GM21576 (cell line): ENCODE measurements around the gene MICU1.
"Not testable (repeated sequence)": the region's sequence is repeated elsewhere in the genome, so short reads cannot be mapped to it uniquely, and the experiment has no call there.

Experiments
- ATAC-seq: cut with Tn5 transposase; IDR thresholded peaks from one replicate; pipeline ENCODE4 v1.9.1; 2021; ENCODE audit warnings: mild to moderate bottlenecking, moderate library complexity; ENCODE audit not compliant: unreplicated experiment

MICU1 gene

DNA sequence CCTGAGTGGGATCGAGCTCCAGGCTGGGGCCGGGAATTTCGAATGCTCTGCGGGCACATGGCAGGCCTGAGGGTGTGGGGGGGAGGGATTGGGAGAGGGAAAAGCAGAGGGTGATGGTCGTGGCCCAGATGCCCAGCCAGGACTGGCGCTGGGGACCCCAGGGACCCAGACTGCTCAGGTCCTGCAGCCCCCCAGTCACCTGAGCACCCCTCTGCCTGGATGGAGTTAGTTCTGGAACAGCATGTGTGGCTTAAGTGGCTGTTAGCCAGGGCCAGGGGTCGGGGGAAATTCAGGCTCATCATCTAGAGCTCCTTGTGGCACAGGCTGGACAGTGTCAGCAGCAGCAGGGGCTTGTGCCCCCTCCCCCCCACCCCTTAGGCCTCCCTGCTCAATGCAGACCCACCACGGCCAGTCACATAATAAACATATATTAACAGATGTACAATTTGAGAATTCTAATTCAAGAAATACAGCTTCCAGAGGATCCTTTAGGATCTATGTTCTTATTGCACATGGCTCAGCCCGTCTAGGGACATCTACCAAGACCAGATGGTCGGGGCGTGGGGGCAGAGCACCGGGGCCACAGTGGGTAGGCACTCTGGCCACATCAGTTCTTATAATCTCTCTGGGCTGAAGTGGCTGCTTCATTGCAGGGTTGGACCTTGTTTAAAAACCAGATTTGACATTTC, 293.3 kb downstream of the MICU1 start:
- ATAC-seq = no peak

DNA sequence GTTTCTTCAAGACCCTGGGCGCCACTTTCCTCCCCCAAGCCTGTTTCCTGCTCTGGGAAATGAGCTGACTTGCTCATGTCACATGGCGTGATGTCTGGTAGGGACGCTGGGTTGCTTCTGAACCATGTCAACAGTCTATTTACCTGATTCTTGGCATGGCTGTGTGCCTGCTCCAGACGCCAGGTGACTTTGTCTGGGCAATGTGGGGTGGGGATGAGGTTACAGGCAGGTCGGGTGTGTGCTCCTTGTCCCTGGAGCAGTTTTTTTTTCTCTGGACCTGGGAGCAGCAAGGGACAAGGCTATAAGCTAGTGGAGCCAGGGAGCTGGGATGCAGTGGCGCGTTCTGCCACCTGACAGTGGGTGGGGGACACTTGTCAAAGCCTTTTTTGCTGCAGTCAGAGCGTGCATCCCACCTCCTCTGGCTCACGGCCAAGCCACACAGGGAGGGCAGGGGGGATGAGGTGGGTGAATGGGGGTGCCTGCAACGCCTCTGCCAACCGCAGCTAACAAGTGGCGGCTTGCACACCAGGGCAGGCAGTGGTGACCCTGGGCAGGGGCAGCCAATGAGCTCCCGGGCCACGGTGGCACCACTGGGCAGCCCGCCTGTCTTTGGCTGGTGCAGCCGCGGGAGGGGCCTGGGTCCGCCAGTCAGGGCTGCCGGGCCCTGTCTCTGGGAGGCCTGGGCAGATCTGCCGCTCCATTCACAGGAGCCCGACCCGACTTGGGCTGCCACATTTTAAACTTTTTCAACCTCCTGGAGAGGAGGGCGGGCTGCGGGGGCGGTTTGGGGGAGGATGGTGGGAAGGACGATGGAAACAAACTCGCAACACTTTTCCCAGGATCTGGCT, 294.1 kb downstream of the MICU1 start:
- ATAC-seq = peak; percentile 31

DNA sequence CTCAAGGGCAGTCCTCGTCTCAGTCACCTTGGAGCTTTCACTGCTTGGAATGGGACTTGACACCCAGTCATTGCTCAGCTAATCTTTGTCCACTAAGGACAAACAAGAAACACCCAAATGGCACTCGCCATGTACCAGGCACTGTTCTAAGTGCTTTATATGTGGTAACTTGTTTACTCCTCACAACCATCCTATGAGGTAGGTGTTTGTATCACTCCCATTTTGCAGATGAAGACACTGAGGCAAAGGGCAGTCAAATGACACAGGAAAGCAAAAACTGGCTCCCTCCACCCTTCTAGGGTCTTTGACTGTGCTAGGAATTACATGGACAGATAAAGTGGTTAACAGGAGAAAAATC, 295.8 kb downstream of the MICU1 start:
- ATAC-seq = no peak

DNA sequence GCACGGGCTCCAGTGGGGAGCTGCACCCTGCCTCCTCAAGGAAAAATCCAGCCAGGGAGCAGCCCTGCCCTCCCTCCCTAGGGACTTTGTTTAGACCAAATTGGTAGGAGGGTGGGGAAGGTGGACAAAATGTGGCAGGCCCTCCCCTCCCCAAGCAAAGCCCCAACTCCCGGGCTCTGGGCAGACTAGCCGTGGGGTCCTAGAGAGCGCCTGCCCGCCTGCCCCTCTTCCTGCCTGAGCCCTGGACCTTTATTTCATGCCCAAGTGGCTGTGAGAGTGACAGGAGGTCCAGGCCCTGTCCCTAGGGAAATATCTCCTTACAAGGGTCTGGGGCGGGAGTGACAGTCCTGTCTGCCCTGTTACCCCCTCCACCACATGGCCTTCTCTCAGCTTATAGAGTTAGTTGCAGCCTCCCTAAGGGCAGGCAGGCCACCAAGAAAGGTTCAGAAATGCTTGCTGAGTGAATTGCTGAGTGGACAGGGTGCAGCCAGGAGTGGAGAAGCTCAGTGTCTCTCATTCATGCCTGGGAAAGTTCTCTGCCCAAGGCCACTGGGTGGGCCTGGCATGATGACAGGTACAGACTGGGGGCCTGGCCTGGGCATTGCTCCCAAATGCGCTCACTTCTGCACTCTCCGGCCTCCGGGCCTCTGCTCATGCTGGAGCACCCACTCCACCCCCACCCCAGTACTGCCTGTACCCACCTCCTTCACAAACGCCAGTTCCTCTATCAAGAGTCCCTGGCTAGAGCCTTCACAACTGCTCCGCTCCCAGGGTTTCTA, 296.4 kb downstream of the MICU1 start:
- no peak for ATAC-seq

DNA sequence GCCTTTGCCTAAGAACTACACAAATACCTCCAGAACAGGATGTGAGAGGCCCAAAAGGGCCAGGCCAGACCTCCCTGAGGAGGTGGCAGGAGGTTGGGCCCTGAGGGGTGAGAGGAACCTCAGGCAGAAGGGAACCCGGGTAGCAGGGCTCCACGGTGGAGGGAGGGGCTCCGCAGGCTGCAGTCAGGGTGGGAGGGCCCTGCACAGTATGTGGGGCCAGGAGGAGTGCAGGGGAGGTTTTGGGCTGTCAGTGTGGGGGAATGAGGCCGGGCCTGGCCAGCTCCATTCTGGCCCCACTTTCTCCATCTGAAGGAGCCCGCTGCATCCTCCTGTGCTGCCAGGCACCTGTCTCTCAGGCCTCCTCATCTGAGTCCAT, 297.1 kb downstream of the MICU1 start:
- ATAC-seq = no peak

DNA sequence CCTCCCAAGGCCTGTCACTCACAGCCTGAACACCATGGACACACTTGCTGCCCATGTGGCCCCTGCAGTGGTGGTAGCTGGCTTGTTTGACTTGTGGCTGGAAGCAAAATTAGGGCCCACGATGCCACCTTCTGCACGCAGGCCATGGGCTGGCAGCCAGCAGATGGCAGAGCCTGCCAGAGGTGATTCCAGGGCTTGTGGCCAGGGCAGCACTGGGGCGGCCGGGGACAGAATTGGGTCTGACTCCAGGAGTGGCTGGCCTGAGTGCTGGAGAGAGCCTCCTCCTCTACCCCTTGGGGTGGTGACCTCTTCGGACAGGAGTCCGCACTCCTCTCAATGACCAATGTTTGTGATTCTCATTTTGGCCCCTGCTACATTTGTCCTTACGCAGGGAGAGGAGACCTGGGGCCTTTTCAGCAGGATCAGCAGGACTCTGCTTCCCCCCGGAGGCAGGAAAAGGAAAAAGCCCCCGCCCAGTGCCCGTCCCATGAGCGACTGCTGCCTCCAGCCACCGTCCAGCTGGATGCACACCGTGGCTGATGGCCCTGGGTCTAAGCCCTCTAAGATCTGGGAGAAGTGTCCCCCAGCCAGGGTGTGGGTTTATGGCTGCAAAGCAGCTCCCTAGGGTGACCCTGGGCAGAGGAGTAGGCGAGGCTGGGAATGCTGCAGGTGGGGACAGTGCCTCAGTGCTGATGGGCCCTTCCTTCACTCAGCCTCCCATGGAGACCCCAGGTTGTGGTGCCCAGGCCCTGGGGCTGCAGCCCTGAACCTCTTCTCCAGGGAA, 297.6 kb downstream of the MICU1 start:
- ATAC-seq = no peak

DNA sequence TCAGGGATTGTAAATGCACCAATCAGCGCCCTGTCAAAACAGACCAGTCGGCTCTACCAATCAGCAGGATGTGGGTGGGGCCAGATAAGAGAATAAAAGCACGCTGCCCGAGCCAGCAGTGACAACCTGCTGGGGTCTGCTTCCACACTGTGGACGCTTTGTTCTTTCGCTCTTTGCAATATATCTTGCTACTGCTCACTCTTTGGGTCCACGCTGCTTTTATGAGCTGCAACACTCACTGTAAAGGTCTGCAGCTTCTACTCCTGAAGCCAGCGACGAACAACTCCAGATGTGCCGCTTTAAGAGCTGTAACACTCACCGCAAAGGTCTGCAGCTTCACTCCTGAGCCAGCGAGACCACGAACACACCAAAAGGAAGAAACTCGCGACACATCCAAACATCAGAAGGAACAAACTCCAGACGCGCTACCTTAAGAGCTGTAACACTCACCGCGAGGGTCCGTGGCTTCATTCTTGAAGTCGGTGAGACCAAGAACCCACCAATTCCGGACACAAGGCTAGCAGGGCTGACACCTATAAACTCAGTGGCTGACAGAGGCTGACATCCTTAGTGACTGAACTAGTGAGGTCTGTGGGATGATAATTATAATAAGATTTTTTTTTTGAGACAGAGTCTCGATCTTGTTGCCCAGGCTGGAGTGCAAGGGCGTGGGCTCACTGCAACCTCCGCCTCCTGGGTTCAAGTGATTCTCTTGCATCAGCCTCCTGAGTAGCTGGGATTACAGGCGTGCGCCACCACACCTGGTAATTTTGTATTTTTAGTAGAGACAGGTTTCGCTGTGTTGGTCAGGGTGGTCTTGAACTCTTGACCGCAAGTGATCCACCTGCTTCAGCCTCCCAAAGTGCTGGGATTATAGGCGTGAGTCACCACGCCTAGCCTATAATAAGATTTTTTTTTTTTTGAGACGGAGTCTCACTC, 298.9 kb downstream of the MICU1 start:
- ATAC-seq = not testable (repeated sequence)

DNA sequence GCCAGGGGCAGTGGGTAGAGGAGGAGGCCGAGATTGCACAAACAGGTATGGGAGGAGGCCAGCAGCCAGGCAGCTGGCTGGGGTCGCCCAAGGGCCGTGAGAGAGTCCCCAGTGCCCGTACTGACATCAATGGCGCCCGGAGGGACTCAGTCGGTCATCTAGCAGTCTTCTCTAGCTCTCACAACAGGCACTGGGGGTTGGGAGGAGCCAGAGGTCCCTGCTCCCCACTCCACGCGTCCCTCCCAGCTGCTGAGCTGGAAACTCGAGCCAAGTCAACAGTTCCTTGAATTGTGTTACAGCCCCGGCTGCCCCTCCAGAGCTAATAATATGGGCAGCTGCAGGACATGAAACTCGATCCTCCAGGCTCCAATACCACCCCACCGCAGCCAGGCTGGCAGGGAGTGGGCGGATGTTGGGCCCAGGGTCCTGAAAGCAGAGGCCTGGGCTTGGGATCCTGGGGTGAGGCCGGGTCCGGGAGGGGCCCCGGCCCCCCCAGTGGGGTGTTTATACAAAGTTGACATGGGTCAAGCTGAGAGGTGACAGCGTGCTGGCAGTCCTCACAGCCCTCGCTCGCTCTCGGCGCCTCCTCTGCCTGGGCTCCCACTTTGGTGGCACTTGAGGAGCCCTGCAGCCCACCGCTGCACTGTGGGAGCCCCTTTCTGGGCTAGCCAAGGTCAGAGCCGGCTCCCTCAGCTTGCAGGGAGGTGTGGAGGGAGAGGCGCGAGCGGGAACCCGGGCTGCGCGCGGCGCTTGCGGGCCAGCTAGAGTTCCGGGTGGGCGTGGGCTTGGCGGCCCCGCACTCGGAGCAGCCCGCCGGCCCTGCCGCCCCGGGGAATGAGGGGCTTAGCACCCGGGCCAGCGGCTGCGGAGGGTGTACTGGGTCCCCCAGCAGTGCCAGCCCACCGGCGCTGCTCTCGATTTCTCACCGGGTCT, 300.4 kb downstream of the MICU1 start:
- not testable (repeated sequence) for ATAC-seq

DNA sequence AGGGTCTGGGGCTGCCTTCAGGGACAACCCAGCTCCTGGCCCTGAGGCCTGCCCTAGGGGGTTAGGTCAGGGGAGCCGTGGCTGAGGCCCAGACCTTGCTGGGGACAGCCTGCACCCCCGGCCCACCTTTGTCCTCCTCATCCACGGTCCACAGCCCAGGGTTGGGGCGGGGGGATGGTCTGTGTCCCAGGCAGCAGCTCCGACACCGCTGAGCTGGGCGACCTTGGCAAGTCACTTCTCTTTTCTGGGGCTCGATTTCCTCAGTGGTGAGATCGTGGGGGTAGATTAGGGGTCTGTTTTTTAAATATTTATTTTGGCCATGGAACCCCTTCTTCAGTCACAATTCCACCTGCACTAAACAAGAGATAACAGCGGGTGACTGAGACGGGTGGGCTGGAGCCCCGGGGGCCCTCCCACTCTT, 302.1 kb downstream of the MICU1 start:
- ATAC-seq = no peak

DNA sequence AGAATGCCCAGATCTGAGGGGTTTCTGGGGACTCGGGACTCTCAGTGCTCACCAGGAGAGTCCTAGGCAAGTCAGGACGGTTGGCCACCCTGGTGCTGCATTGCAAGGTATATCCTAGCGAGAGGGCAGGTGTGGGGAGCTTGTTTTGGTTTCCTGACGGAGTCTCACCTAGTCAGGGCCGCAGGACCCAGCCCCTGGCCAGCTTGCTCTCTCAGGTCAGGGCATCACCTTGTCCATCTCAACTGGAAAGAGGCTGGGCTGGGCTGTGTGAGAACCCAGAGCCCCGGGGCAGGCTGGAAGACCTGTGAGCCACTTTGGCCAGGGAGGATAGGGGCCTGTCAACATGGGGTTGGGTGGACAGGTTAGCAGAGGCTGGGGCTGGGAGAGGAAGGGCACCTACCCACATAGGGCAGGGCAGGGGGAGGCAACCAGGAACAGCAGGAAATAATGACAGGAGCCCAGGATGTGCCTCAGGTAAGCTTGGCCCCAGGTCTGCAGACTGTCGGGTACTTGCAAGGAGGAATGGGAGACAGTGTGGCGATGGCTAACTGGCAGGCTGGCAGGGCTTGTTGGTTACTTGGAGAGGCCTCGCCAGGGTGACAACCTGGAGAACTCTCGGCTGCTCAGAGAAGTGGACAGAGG, 302.6 kb downstream of the MICU1 start:
- ATAC-seq = no peak

DNA sequence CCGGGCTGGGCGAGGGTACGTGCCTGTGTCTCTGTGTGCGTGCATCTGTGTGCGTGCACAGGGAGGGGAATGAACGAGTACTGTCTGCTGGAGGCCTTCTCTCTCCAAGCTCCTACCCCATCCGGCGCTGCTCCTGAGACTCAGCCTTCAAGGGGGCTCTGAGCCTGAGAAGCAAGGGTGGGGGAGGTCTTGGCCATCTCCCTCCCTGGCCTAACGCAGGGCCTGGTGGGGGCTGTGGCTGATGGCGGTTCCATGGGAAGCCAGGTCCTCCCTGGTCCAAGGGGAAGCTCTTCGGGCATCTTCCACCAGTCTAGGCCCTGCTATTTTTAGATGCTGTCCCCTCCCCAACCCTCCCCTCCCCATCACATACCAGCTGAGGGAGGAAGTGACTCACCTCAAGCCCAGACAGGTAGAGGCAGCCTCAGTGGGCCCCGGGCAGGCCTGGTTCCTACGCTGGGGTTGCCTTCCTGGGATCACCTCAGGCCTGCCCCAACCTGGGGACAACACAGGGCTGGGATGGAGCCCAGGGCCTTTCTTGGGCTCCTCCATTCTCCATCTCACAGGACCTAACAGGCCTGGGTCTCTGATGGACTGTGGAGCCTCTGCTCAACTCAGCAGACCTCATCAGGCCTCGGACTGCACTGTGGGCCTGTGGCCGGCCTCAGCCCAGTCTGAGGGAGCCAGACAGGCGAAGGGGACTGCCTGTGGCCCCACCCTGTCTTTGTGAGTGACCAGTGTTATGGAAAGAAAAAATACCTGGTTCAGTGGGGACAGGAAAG, 303.4 kb downstream of the MICU1 start:
- ATAC-seq = no peak

DNA sequence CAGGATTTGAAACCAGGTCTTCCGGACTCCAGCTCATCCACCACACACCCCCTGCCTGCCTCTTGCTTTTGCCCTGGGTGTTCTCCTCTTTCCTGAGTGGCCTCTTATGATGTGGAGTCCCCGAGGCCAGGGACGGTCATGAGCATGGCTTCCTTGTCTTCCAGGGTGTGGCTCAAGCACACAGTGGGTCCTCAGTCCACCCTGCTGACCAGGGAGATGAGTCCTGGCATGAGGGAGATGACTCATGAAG, 303.9 kb downstream of the MICU1 start:
- no peak for ATAC-seq

DNA sequence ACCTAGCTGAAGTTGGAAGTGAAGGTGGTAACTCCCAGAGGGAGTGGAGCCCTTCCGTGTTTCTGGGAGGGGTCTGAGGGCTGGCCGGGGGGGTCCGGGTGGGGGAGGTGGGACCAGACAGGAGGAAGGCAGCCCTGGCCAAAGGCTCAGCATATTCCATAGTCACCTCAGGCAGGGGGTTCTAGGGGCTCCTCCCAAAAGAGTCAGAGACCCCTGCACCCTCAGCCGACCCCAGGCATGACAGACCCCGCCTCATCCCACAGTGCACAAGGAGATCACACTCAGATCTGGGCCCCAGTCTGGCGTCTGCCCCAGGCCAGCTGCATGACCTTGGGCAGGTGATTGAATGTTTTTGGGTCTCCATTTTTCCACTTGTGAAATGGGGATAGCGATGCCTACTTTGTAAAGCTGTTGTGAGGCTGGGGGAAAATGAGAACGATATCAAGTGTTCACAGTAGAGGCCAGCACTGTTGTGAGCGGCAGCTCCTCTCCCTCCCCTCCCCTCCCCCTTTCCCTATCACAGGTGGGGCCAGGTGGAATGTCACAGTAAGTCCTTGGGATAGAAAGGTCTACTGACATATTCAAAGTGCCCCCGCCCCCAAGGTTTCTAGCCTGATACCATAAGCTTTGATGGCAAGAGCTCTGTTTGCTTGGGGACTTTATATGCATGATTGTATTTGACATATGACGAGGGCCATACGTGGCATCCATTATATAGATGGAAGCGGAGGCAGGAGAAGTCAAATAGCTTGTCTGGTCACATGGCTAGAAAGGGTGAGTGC, 304.4 kb downstream of the MICU1 start:
- no peak for ATAC-seq

DNA sequence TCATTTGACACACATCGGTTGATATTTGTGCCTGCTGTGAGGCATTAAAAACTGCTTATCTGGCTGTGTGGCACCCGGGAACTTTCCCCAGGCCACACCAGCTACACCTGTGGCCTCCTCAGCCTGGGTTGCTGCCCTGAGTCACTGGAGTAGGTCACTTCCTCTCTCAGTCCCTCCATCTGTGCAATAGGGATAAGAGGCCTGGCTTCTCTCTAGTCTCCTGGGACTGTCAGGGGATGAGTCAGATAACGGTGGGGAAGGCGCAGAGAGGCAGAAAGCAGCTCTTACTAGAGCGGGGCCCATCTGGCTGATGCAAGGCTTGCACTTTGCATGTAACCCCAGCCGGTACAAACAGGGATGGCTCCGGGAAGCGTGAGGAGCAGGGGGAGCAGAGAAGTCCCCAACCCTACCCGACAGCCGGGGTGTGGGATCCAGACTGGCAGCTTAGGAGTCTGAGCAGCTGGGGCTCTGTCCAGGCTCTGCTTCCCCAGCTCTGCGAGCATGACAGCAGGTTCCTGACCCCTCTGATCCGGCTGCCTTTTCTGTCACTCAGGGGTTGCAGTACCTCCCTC, 305.1 kb downstream of the MICU1 start:
- ATAC-seq = peak; percentile 64

DNA sequence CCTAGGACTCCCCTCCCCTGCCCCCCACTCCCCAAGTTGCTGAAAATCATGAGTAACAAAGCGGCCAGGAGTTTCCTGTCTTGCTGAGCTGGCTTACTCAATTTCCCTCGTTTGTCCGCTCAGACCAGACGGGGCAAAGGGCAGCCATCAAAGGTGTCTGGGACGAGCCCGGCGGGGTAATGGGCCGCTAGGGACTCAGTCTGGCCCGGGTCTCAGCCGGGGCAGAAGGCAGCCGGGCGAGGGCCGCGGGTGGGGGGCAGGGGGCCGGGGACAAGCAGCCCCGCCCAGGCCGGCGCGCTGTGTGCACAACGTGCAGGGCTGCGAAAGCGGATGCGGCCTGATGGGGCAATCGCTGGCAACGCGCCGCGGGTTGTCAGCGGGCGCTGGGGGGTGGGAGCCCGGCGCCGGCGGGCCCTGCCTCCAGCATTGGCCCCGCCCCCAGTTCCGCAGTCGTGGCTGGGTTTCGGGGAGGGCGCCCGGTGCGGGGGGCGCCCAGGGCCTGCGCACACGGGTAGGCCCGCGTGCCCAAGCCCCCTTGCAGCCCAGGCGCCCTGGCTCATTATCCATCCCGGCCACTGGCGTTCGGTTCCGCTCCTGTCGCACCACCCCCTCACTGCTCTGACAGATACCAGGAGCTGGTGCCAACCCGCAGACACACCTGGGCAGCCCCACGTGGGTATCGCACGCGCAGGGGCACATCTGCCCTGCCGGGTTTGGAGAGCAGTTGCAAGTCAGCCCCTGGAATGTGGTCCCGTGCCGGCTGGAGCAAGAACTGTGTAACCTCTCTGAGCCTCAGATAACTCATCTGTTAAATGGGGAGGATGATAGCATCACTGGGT, 306.2 kb downstream of the MICU1 start:
- ATAC-seq = peak; percentile 45
